ENCODE data around the gene USPL1. TPM values are rescaled to one million over a fixed set of nuclear protein-coding genes. Genes with fewer than 3 reads are reported as not detected.

The USPL1 gene
- total RNA-seq, 1 experiment from 2014 or later: 14.3 TPM

DNA sequence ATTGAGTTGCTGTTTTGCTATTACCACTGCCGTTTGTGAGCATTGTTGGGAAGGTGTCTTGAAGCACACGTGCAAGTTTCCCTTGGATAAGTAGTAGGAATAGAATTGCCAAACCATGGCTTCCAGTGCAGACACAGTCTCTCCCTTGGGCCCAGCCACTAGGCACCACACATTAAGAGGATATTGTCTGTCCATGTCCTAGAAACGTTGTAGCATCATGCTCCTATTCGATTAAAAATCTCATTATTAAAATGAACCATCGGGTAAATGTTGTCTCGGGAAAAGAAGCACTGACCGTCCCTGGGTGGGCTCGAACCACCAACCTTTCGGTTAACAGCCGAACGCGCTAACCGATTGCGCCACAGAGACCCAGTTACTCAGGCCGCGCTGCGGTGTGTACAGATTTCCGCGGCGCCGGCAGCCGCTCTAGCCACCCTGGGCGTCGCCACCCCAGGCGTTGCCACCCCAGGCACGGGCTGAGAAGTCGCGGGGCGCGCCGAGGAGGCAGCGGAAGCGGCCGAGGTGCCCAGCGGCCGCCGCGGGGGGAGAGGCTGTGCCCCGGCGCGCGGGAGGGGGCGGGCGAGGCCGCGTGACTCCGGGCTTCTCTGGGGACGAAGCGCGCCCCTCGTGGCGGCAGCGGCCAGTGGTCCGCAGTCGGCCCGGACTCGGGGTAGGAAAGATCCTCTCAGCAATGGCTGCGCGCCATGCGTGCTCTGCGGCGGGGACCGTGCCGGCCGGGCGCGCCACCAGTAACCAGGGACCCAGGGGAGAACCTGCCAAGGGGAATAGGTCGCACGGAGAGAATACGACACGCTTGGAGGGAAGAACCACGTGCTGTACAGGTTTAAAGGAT, 56.2 kb downstream of the USPL1 start (continued):
- TF ChIP-seq ATF2 (CRISPR knock-in tag; IDR thresholded peaks at IDR 0.05; ENCODE audit: borderline replicate concordance, low read depth): no peak
- no peak for TF ChIP-seq SOX15 (CRISPR knock-in tag; IDR thresholded peaks at IDR 0.05)
- no peak for TF ChIP-seq NR1H2 (CRISPR knock-in tag; IDR thresholded peaks at IDR 0.05)
- no peak for TF ChIP-seq ZNF121 (CRISPR knock-in tag; IDR thresholded peaks at IDR 0.05)

DNA sequence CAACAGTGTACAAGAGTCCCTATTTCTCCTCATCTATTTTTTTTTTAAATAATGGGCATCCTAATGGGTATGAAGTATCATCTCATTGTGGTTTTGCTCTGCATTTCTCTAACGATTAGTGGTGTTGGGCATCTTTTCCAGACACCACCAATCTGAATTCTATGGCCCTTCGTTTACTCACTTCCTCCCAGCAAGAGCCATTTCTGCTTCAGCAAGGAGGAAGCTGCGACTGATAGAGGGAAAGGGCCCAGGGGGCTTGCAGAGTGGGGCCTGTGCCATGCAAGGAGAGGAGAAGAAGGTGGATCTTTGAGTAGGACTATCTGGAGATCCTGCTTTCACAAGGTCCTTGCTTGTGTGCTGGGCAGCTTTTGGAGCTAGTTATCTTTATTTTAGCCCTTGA, 58.0 kb downstream of the USPL1 start:
- ATAC-seq (no peak), DNase-seq (ENCODE audit: low spot score) (no peak)
- ChIA-PET CTCF (interaction anchor here (0.9 to 1.2 kb wide), 2 partner anchors 190 to 197 kb away, joined by 3 to 4 read pairs; no protein-coding TSS in a partner anchor), POLR2A (no interaction called here)
- no peak overlapping the region for H3K27ac Mint-ChIP-seq
- H3K4me1 Mint-ChIP-seq: peaks cover 6% of the 10 kb centered on the region
- no peaks in the 10 kb centered on the region; the same call in 1 of the 2 replicates for H3K9me3 Mint-ChIP-seq
- H3K4me3 Mint-ChIP-seq: no peak overlapping the region
- H3K36me3 Mint-ChIP-seq: no peaks in the 10 kb centered on the region
- no peak for TF ChIP-seq HMGXB4 (CRISPR knock-in tag; IDR thresholded peaks at IDR 0.05)
- TF ChIP-seq NR1H2 (CRISPR knock-in tag; IDR thresholded peaks at IDR 0.05): no peak
- no peak for TF ChIP-seq JAZF1 (CRISPR knock-in tag; IDR thresholded peaks at IDR 0.05)
- TF ChIP-seq, protein P1, sequence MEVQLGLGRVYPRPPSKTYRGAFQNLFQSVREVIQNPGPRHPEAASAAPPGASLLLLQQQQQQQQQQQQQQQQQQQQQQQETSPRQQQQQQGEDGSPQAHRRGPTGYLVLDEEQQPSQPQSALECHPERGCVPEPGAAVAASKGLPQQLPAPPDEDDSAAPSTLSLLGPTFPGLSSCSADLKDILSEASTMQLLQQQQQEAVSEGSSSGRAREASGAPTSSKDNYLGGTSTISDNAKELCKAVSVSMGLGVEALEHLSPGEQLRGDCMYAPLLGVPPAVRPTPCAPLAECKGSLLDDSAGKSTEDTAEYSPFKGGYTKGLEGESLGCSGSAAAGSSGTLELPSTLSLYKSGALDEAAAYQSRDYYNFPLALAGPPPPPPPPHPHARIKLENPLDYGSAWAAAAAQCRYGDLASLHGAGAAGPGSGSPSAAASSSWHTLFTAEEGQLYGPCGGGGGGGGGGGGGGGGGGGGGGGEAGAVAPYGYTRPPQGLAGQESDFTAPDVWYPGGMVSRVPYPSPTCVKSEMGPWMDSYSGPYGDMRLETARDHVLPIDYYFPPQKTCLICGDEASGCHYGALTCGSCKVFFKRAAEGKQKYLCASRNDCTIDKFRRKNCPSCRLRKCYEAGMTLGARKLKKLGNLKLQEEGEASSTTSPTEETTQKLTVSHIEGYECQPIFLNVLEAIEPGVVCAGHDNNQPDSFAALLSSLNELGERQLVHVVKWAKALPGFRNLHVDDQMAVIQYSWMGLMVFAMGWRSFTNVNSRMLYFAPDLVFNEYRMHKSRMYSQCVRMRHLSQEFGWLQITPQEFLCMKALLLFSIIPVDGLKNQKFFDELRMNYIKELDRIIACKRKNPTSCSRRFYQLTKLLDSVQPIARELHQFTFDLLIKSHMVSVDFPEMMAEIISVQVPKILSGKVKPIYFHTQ (CRISPR knock-in tag; IDR thresholded peaks at IDR 0.05): no peak
- TF ChIP-seq RORB (CRISPR knock-in tag; IDR thresholded peaks at IDR 0.05): no peak
- no peak for TF ChIP-seq ZBTB21 (CRISPR knock-in tag; IDR thresholded peaks at IDR 0.05; ENCODE audit: borderline replicate concordance)
- no peak for TF ChIP-seq FOXJ3 (CRISPR knock-in tag; IDR thresholded peaks at IDR 0.05; ENCODE audit: borderline replicate concordance)
- no peak for TF ChIP-seq ZNF532 (CRISPR knock-in tag; IDR thresholded peaks at IDR 0.05; ENCODE audit: borderline replicate concordance)
- TF ChIP-seq PREB (CRISPR knock-in tag; IDR thresholded peaks at IDR 0.05; ENCODE audit: borderline replicate concordance): no peak
- no peak for TF ChIP-seq TP53 (CRISPR knock-in tag; IDR thresholded peaks at IDR 0.05)
- no peak for TF ChIP-seq ZNF317 (CRISPR knock-in tag; IDR thresholded peaks at IDR 0.05; ENCODE audit: borderline replicate concordance, low read depth)
- H3K27me3 Mint-ChIP-seq (ENCODE audit: low read depth): peaks cover 23% of the 10 kb centered on the region

Measured in WTC11 (cell line).